K562 (cell line): Measurements from ENCODE around the gene FABP3. TPM values are rescaled to one million over a fixed set of nuclear protein-coding genes. Genes with fewer than 3 reads are reported as not detected.

ENCODE experiments used
- ATAC-seq: fragments of 200-7000 bp; cut with Tn5 transposase; 3 replicates; pipeline ENCODE4 v1.9.1; 2020; ENCODE audit warnings: moderate library complexity
- BruUV-seq: library from RNA; stranded (reverse); fragments of 400-500 nt; replicated peaks from 2 replicates; lab custom pipeline; 2021; lab: Mats Ljungman, UMichigan
- CTCF ChIA-PET: fragments of 300-600 bp; formaldehyde crosslinking; extraction: SDS; loops from one replicate; lab custom pipeline; 2021; ENCODE audit warnings: low intra/inter-chr PET ratio; lab: Yijun Ruan, JAX
- POLR2A ChIA-PET: fragments of 300-600, 350-650 bp; sonication (Branson Sonifier 250); formaldehyde crosslinking; extraction: SDS; loops from one replicate; lab custom pipeline; 2021; ENCODE audit warnings: antibody characterized with exemption, inconsistent platforms; lab: Yijun Ruan, JAX
- DNase-seq, 4 experiments: peaks; one replicate each; pipeline versions ENCODE4 v3.0.0 to v3.0.0-alpha.2; 2011 to 2018; ENCODE audit warnings: low spot score in 3 of 4, mixed read lengths in 3 of 4; ENCODE audit errors: extremely low read depth in 1 of 4
- FAIRE-seq: peaks from 2 replicates; lab custom pipeline; 2011; peaks lifted over from hg19 to GRCh38; lab: Jason Lieb, UNC
- H2AFZ ChIP-seq: 2 replicates; pipeline ENCODE4 v1.6.0; 2011; ENCODE audit warnings: low read depth, low read length, control low read depth, inconsistent platforms
- H3K27ac ChIP-seq: fragments of 200-600 bp; 3 replicates; pipeline ENCODE4 v1.8.0; 2011; ENCODE audit warnings: low read depth, mild to moderate bottlenecking, control low read depth, inconsistent platforms, low read length, moderate library complexity, mixed read lengths; ENCODE audit errors: extremely low read depth
- H3K27me3 ChIP-seq, 2 experiments: fragments of 300-600 bp in 1 of 2; 2 replicates in 1 of 2; 3 replicates in 1 of 2; pipeline versions ENCODE4 v1.6.0 to v1.8.0; 2011; ENCODE audit warnings: inconsistent platforms in 2 of 2, low read length in 2 of 2, mild to moderate bottlenecking in 1 of 2, mixed read lengths in 1 of 2, moderate library complexity in 1 of 2; ENCODE audit not compliant: control insufficient read depth in 2 of 2, insufficient read depth in 2 of 2
- H3K36me3 ChIP-seq: fragments of 300-600 bp; 3 replicates; pipeline ENCODE4 v1.8.0; 2011; ENCODE audit warnings: mild to moderate bottlenecking, low read length, inconsistent platforms; ENCODE audit not compliant: control insufficient read depth, insufficient read depth
- H3K4me1 ChIP-seq, 2 experiments: fragments of 200-600 bp in 1 of 2; replicated peaks in 1 of 2; 2 replicates in 1 of 2; 3 replicates in 1 of 2; pipeline versions ENCODE4 v1.5.1 to v1.8.0; 2011; ENCODE audit warnings: inconsistent platforms in 2 of 2, low read length in 2 of 2, mild to moderate bottlenecking in 1 of 2, mixed read lengths in 1 of 2, moderate library complexity in 1 of 2; ENCODE audit not compliant: control insufficient read depth in 2 of 2, insufficient read depth in 2 of 2
- H3K4me2 ChIP-seq: 2 replicates; pipeline ENCODE4 v1.6.1; 2011; ENCODE audit warnings: low read length, control low read depth, inconsistent platforms, mixed read lengths; ENCODE audit not compliant: insufficient read depth
- H3K4me3 ChIP-seq: fragments of 200-600 bp; sonication (generic), shearing (Covaris generic); 2 replicates; pipeline ENCODE4 v1.5.1; 2016; ENCODE audit warnings: control low read depth, inconsistent platforms
- H3K79me2 ChIP-seq: fragments of 200-600 bp; 3 replicates; pipeline ENCODE4 v1.8.0; 2011; ENCODE audit warnings: low read length, inconsistent platforms; ENCODE audit not compliant: control insufficient read depth, insufficient read depth
- H3K9ac ChIP-seq, 2 experiments: 2 replicates each; pipeline versions ENCODE4 v1.6.0 to v1.6.1; 2011; ENCODE audit warnings: low read depth in 2 of 2, low read length in 2 of 2, control low read depth in 1 of 2, inconsistent platforms in 1 of 2, mild to moderate bottlenecking in 1 of 2, mixed read lengths in 1 of 2; ENCODE audit not compliant: insufficient read depth in 1 of 2
- H3K9me1 ChIP-seq: one replicate; pipeline ENCODE4 v1.6.0; 2011; ENCODE audit warnings: inconsistent platforms, mild to moderate bottlenecking, low read length, moderate library complexity; ENCODE audit not compliant: control insufficient read depth, insufficient read depth
- H3K9me3 ChIP-seq: replicated peaks from 2 replicates; pipeline ENCODE4 v1.5.1; 2011; ENCODE audit warnings: low read depth, low read length, inconsistent platforms; ENCODE audit not compliant: control insufficient read depth, insufficient read depth
- H4K20me1 ChIP-seq: replicated peaks from 2 replicates; pipeline ENCODE4 v1.6.1; 2011; ENCODE audit warnings: low read length, inconsistent platforms, mixed read lengths; ENCODE audit not compliant: control insufficient read depth, insufficient read depth
- RUNX1 ChIP-seq: sonication (generic); IDR thresholded peaks from 2 replicates; pipeline ENCODE4 v1.6.1; 2016; ENCODE audit warnings: antibody characterized with exemption, low read depth
- ZNF639 ChIP-seq, 2 experiments: fragments of 200-800 bp in 1 of 2; sonication (Bioruptor generic) in 1 of 2; sonication (generic) in 1 of 2; formaldehyde crosslinking in 1 of 2; IDR thresholded peaks in 1 of 2; conservative IDR thresholded peaks in 1 of 2; 2 replicates each; pipeline versions ENCODE4 v1.5.0 to v1.6.1; 2016 to 2020; ENCODE audit warnings: missing compliant biosample characterization in 1 of 2, missing genetic modification characterization in 1 of 2, missing genetic modification reagents in 1 of 2
- WGBS: fragments of 100-300 bp; shearing (Covaris generic); methylation state at CpG from one replicate; pipeline ENCODE4 v1.1.6; 2016; ENCODE audit warnings: low coverage, mixed read lengths; ENCODE audit not compliant: insufficient coverage; ENCODE audit errors: missing lambda C conversion rate; 5-methylcytosine and 5-hydroxymethylcytosine counted together
- in situ Hi-C: fragments of 300-500 bp; cut with MboI; formaldehyde crosslinking; loops from 4 replicates; pipeline ENCODE4 v1.15.0; 2018; ENCODE audit warnings: inconsistent platforms, mixed read lengths
- intact Hi-C: fragments of 100-400 bp; cut with micrococcal nuclease; formaldehyde crosslinking; loops from 2 replicates; pipeline ENCODE4 v1.14.2; 2022
- polyA plus RNA-seq, 8 experiments: library from polyadenylated mRNA; depleted of rRNA in 4 of 8; stranded (reverse) in 5 of 8; unstranded in 3 of 8; fragments of >200 nt; fragmentation: Nextera tagmentation in 2 of 8; fragmentation: Illumina TruSeq in 1 of 8; extraction: Ambion mirVana in 2 of 8; extraction: Trizol in 1 of 8; gene quantifications; 2 replicates each; pipeline versions ENCODE4 v1.2.1 to v1.2.3, GENCODE V29; 2011 to 2014; ENCODE audit warnings: inconsistent platforms in 1 of 8, missing spikeins in 1 of 8
- total RNA-seq, 7 experiments: library from RNA; depleted of rRNA in 6 of 7; stranded (reverse); fragments of >200 nt in 6 of 7; fragmentation: Illumina TruSeq in 2 of 7; extraction: Trizol in 2 of 7; gene quantifications; 2 replicates each; pipeline versions ENCODE4 v1.2.1 to v1.2.3, GENCODE V29; 2011 to 2021; ENCODE audit warnings: low replicate concordance in 1 of 7
- TF ChIP-seq, protein P1 (sequence below): fragments of 450-650 bp; IDR thresholded peaks from 2 replicates; pipeline ENCODE4 v1.6.1; 2016

Gene FABP3
- total and polyA plus RNA-seq, 9 of the 15 experiments (the other 6 are each of a cell fraction or from before 2014, with no cell fraction given), result 0.22 TPM; not detected in 8

DNA sequence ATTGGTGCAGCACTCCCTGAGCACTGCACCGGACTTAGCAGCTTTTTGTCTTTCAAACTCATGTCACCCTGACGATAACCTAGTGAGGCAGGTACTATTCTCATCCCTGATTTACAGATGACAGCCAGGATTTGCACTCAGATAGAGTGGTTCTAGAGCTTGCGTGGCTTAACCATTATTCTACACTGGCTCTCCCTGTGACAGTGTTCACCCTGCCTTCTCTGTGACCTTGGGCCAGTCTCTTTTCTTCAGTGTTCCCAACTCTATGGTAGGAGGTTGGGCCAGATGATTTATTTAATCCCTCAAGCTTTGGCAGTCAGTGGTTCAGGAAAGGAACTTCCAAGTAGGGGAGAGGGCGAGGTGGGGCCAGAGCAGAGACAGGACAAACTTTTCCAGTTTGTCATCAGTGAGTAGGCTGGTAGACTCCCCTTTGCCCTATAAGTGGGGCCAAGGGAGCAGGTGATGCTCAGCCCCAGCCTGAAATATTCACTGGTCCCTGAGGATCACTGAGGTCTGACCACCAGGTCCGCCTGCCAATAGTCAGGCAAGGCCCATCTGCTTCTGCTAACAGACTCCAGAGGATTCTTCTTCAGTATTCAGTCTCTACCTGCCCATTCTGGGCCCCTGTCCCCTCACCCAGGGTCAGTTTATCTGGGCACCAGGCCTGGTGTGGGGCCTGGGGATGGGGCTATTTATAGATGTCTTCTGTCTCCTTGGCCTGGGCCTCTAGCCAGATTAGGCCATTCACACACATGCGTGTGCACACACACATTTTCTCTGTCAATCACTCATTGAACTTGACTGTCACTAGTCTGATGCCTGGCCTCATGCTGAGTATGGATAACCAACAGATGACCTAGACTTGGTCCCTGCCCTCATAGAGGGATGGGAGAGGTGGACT lies 8.8 kb upstream of the FABP3 start:
- H3K4me3 ChIP-seq, result no peak overlapping the region
- H3K27me3 ChIP-seq, result peaks cover 11 to 27% of the 10 kb centered on the region in 2 experiments; a peak in 4 of 5 replicates
- H3K27ac ChIP-seq, result no peak overlapping the region
- H3K4me1 ChIP-seq, result no peaks in the 10 kb centered on the region
- H3K4me2 ChIP-seq, result no peak overlapping the region
- ChIA-PET CTCF (no interaction called here), POLR2A (interaction anchor here (1.1 kb wide), 1 partner anchor 34 kb away, joined by 3 read pairs; no protein-coding TSS in a partner anchor)
- BruUV-seq, result no TSS peak
- FAIRE-seq, result no peak
- intact Hi-C loops, result no loop called here
- H3K9me1 ChIP-seq, result no peaks in the 10 kb centered on the region
- peaks cover 4% of the 10 kb centered on the region; the same call in 1 of the 2 replicates for H4K20me1 ChIP-seq
- in situ Hi-C loops, result no loop called here
- H3K79me2 ChIP-seq, result no peaks in the 10 kb centered on the region
- H3K9me3 ChIP-seq, result no peaks in the 10 kb centered on the region
- DNase-seq, result no peak
- no peak overlapping the region for H2AFZ ChIP-seq
- WGBS, result 6% methylated on average over 6 of the region's 6 CpGs
- TF ChIP-seq, protein P1, sequence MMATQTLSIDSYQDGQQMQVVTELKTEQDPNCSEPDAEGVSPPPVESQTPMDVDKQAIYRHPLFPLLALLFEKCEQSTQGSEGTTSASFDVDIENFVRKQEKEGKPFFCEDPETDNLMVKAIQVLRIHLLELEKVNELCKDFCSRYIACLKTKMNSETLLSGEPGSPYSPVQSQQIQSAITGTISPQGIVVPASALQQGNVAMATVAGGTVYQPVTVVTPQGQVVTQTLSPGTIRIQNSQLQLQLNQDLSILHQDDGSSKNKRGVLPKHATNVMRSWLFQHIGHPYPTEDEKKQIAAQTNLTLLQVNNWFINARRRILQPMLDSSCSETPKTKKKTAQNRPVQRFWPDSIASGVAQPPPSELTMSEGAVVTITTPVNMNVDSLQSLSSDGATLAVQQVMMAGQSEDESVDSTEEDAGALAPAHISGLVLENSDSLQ, result peak; percentile 44; the same call in 1 of the 2 replicates
- TF ChIP-seq RUNX1 (no peak), ZNF639 (CRISPR knock-in tag; conservative IDR thresholded peaks at IDR 0.05 in 1 of 2, IDR thresholded peaks at IDR 0.05 in 1 of 2) (0 out of 4 replicates have a peak, but pooled peaks of 1 of the 2 experiments have one; percentile 10)
- no peak overlapping the region for H3K9ac ChIP-seq
- no peak for ATAC-seq
- no peaks in the 10 kb centered on the region for H3K36me3 ChIP-seq
